ENCODE measurements around the gene FNTB.

FNTB gene

DNA sequence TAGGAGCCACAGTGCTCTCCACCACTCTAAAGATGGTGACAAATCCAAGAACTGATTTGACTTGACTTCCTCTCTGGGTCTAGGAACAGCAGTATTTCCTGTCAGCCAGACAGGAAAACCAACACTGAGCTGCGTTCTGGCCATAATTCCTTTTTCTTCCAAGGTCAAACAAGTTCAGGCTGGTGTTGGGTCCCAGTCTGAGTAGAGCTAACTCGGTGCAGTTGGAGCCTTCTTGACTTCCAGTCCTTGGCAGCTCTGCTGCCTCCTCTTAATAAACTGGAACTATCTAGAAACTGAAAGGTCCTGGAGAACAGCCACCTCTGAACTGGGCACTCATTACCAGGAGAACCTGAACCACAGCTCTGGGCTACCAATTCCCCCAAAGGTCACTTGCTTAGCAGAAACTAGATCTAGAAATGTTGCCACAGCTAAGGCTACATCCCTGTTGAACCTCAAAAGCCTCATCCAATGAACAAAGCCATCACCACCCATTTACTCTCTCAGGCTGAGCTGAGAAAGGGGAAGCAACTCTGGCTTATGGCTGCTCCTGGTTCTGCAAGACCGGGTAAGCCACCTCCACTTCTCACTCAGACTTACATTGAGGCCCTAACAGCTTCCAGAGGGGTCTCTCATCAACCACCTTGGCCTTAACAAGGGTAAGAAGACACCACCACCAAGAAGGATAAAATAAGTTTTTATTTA, 87.9 kb downstream of the FNTB start:
- DNase-seq (ENCODE audit: extremely low read depth, insufficient read length): no peak
- H3K36me3 ChIP-seq (ENCODE audit: control insufficient read depth, insufficient read depth, low read length): peaks cover 26% of the 10 kb centered on the region
- H3K27me3 ChIP-seq (replicated peaks; ENCODE audit: control insufficient read depth, insufficient read depth, low read length): no peaks in the 10 kb centered on the region
- H3K4me3 ChIP-seq (replicated peaks; ENCODE audit: low read depth, low read length): no peak overlapping the region
- TF ChIP-seq, protein P1, sequence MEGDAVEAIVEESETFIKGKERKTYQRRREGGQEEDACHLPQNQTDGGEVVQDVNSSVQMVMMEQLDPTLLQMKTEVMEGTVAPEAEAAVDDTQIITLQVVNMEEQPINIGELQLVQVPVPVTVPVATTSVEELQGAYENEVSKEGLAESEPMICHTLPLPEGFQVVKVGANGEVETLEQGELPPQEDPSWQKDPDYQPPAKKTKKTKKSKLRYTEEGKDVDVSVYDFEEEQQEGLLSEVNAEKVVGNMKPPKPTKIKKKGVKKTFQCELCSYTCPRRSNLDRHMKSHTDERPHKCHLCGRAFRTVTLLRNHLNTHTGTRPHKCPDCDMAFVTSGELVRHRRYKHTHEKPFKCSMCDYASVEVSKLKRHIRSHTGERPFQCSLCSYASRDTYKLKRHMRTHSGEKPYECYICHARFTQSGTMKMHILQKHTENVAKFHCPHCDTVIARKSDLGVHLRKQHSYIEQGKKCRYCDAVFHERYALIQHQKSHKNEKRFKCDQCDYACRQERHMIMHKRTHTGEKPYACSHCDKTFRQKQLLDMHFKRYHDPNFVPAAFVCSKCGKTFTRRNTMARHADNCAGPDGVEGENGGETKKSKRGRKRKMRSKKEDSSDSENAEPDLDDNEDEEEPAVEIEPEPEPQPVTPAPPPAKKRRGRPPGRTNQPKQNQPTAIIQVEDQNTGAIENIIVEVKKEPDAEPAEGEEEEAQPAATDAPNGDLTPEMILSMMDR (IDR thresholded peaks at IDR 0.05; ENCODE audit: insufficient read depth, low read length, poor library complexity, severe bottlenecking): no peak

DNA sequence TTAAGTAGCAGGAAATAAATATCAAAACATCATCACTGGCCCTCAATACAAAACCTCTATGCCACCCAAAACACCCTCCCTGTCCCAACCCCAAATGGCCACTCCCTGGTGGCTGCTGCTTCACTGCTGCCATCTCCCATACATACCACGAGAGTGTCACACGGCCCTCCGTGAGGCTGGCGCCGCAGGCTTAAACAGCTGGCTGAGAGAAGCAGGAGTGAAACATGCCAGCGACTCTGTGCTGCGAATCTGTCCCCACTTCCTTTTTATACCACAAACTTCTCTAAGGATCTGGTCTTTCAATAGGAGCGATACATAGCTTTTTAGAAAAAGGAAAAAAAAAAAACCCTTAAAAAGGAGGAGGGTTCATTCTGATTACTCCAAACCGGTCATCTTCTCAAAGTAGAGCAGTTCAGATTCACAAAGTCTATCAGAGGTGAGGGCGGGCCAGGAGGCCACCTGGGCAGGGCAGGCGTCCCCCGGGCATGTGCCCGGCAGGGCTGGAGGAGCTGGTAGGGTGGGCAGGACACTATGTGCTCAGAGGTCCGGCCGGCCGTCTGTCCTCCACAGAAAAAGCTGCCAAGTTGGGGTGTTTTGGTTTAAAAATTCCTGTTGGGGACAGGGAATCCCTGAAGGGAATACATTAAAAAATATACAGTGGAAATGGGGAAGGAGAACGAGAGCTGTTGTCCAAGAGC, 89.1 kb downstream of the FNTB start:
- DNase-seq (ENCODE audit: extremely low read depth, insufficient read length): no peak
- Histone ChIP-seq H3K36me3 (ENCODE audit: control insufficient read depth, insufficient read depth, low read length) (peaks cover 21% of the 10 kb centered on the region), H3K27me3 (replicated peaks; ENCODE audit: control insufficient read depth, insufficient read depth, low read length) (no peaks in the 10 kb centered on the region), H3K4me3 (replicated peaks; ENCODE audit: low read depth, low read length) (no peak overlapping the region)
- TF ChIP-seq, protein P1 (IDR thresholded peaks at IDR 0.05; ENCODE audit: insufficient read depth, low read length, poor library complexity, severe bottlenecking): no peak

DNA sequence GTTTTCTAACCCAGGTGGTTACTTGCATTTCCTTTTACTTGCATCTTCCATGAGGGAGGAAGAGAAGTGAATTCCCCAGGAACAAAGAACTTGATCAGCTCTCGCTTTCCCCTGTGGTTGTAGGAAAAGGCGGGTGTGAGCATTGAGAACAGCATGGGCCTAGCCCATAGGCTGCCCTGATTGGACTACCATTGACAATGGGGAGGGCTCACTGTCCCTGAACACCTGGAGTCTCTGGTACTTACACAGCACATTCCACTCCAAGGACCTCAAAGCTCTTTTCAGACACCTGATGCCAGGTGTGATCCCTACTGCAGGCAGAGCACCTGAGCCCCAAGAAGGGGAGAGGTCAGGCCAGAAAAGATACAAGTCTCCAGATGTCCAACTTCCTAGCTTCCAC, 90.6 kb downstream of the FNTB start:
- no peaks in the 10 kb centered on the region for H3K27me3 ChIP-seq (replicated peaks; ENCODE audit: control insufficient read depth, insufficient read depth, low read length)
- H3K36me3 ChIP-seq (ENCODE audit: control insufficient read depth, insufficient read depth, low read length): peaks cover 25% of the 10 kb centered on the region
- H3K4me3 ChIP-seq (replicated peaks; ENCODE audit: low read depth, low read length): no peak overlapping the region
- TF ChIP-seq, protein P1 (IDR thresholded peaks at IDR 0.05; ENCODE audit: insufficient read depth, low read length, poor library complexity, severe bottlenecking): no peak
- DNase-seq (ENCODE audit: extremely low read depth, insufficient read length): no peak

DNA sequence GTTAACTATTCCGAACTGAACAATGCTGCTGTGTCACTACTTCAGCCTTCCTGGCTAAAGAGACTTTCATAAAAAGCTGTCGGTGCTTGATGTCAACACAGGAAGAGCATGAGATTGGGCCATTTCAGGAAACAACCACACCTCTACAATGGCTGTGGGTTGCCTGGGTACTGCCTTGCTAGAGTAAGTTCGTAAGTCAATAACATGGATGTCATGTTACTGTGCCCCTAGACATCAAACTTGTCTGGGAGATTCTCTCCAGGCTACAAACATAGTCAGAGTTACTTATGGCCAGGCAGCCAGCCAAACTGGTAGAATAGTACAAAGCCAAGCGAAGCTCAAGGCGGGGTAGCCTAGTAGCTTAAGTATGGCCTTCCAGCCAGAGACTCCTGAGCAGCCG, 92.5 kb downstream of the FNTB start:
- H3K27me3 ChIP-seq (replicated peaks; ENCODE audit: control insufficient read depth, insufficient read depth, low read length): no peaks in the 10 kb centered on the region
- peaks cover 29% of the 10 kb centered on the region for H3K36me3 ChIP-seq (ENCODE audit: control insufficient read depth, insufficient read depth, low read length)
- TF ChIP-seq, protein P1 (IDR thresholded peaks at IDR 0.05; ENCODE audit: insufficient read depth, low read length, poor library complexity, severe bottlenecking): no peak
- H3K4me3 ChIP-seq (replicated peaks; ENCODE audit: low read depth, low read length): no peak overlapping the region
- no peak for DNase-seq (ENCODE audit: extremely low read depth, insufficient read length)

DNA sequence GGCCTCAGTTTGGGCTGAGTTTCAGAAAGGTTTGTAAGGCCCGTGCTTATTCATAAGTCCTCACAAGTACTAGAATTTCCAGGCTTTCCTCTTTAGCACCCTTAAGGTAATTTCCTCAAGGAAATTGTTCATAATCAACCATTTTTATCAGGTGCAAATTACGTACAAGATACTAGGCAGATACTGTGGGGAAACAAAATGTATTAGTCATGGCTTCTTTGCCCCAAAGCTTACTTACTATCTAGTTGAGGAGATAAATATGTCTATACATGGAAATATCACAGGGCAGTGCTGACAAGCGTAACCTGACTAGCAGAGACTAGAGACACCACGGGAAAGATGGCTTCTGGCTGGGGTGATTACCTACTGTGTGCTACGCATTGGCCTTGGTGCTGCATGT, 93.1 kb downstream of the FNTB start:
- Histone ChIP-seq H3K36me3 (ENCODE audit: control insufficient read depth, insufficient read depth, low read length) (peaks cover 28% of the 10 kb centered on the region), H3K27me3 (replicated peaks; ENCODE audit: control insufficient read depth, insufficient read depth, low read length) (no peaks in the 10 kb centered on the region), H3K4me3 (replicated peaks; ENCODE audit: low read depth, low read length) (no peak overlapping the region)
- TF ChIP-seq, protein P1 (IDR thresholded peaks at IDR 0.05; ENCODE audit: insufficient read depth, low read length, poor library complexity, severe bottlenecking): no peak
- DNase-seq (ENCODE audit: extremely low read depth, insufficient read length): no peak
